GM23338 (cell line): ENCODE data around the gene CRTC3. TPM values are rescaled to one million over a fixed set of nuclear protein-coding genes. Genes with fewer than 3 reads are reported as not detected.

Experiments
- ATAC-seq: fragments of 200-7000 bp; cut with Tn5 transposase; 3 replicates; pipeline ENCODE4 v1.9.1; 2020
- DNase-seq: peaks from one replicate; pipeline ENCODE4 v3.0.0-alpha.2; 2015; ENCODE audit warnings: low spot score
- H2AFZ ChIP-seq: fragments of 200-600 bp; sonication (generic); 2 replicates; pipeline ENCODE4 v1.8.0; 2016; ENCODE audit warnings: antibody characterized with exemption, mild to moderate bottlenecking, moderate library complexity
- H3F3A ChIP-seq: fragments of 200-600 bp; sonication (generic); replicated peaks from 2 replicates; pipeline ENCODE4 v1.8.0; 2017; ENCODE audit warnings: antibody characterized with exemption, mixed run types, low read depth
- H3K27ac ChIP-seq: fragments of 200-600 bp; sonication (generic); 2 replicates; pipeline ENCODE4 v1.6.1; 2016; ENCODE audit warnings: low read depth
- H3K27me3 ChIP-seq: fragments of 200-600 bp; sonication (generic); 2 replicates; pipeline ENCODE4 v1.8.0; 2016; ENCODE audit warnings: mild to moderate bottlenecking, mixed run types, moderate library complexity; ENCODE audit not compliant: insufficient read depth
- H3K36me3 ChIP-seq: fragments of 200-600 bp; sonication (generic); 2 replicates; pipeline ENCODE4 v1.8.0; 2016; ENCODE audit warnings: mild to moderate bottlenecking; ENCODE audit not compliant: insufficient read depth
- H3K4me1 ChIP-seq: fragments of 200-600 bp; sonication (generic); 2 replicates; pipeline ENCODE4 v1.8.0; 2016; ENCODE audit warnings: mild to moderate bottlenecking, moderate library complexity; ENCODE audit not compliant: insufficient read depth
- H3K4me2 ChIP-seq: fragments of 200-600 bp; sonication (generic); 2 replicates; pipeline ENCODE4 v1.7.1; 2017; ENCODE audit warnings: mixed run types
- H3K4me3 ChIP-seq: fragments of 200-600 bp; sonication (generic); 2 replicates; pipeline ENCODE4 v1.6.1; 2016; ENCODE audit warnings: mixed run types
- H3K79me2 ChIP-seq: fragments of 200-600 bp; sonication (generic); replicated peaks from 2 replicates; pipeline ENCODE4 v1.8.0; 2017; ENCODE audit warnings: mild to moderate bottlenecking; ENCODE audit not compliant: insufficient read depth
- H3K9me2 ChIP-seq: fragments of 200-600 bp; sonication (generic); 2 replicates; pipeline ENCODE4 v1.8.0; 2017; ENCODE audit not compliant: insufficient read depth
- H4K20me1 ChIP-seq: fragments of 200-600 bp; sonication (generic); replicated peaks from 2 replicates; pipeline ENCODE4 v1.8.0; 2017; ENCODE audit warnings: mild to moderate bottlenecking; ENCODE audit not compliant: insufficient read depth
- H3K27ac Mint-ChIP-seq: 2 replicates; pipeline ENCODE4 v1.8.0; 2020; ENCODE audit warnings: inconsistent platforms, mild to moderate bottlenecking, moderate library complexity, mixed read lengths
- H3K27me3 Mint-ChIP-seq: 3 replicates; pipeline ENCODE4 v1.8.0; 2022; ENCODE audit warnings: low read depth, mild to moderate bottlenecking, moderate library complexity, mixed read lengths, inconsistent platforms; ENCODE audit not compliant: insufficient read depth, poor library complexity
- H3K36me3 Mint-ChIP-seq: 3 replicates; pipeline ENCODE4 v1.8.0; 2021; ENCODE audit warnings: low read depth, mild to moderate bottlenecking, inconsistent platforms, moderate library complexity, mixed read lengths
- H3K4me1 Mint-ChIP-seq: 3 replicates; pipeline ENCODE4 v1.8.0; 2020; ENCODE audit warnings: mild to moderate bottlenecking, inconsistent platforms, mixed read lengths
- H3K4me3 Mint-ChIP-seq: 3 replicates; pipeline ENCODE4 v1.8.0; 2021; ENCODE audit warnings: moderate library complexity, mild to moderate bottlenecking, inconsistent platforms, mixed read lengths
- H3K9me3 Mint-ChIP-seq: 3 replicates; pipeline ENCODE4 v1.8.0; 2020; ENCODE audit warnings: moderate library complexity, mild to moderate bottlenecking, inconsistent platforms, mixed read lengths
- CREB1 ChIP-seq: fragments of 250-450 bp; sonication (Bioruptor Pico); IDR thresholded peaks from 2 replicates; pipeline ENCODE4 v1.5.0; 2020; ENCODE audit warnings: low read depth, mild to moderate bottlenecking, moderate library complexity
- EZH2phosphoT487 ChIP-seq: fragments of 200-600 bp; sonication (generic); IDR thresholded peaks from one replicate; pipeline ENCODE4 v1.8.1; 2018; ENCODE audit warnings: antibody characterized with exemption; ENCODE audit not compliant: unreplicated experiment
- NANOG ChIP-seq: IDR thresholded peaks from 2 replicates; pipeline ENCODE4 v1.6.1; 2016; ENCODE audit warnings: antibody characterized with exemption, borderline replicate concordance
- POLR2AphosphoS5 ChIP-seq: IDR thresholded peaks from 2 replicates; pipeline ENCODE4 v1.6.1; 2016; ENCODE audit warnings: antibody characterized with exemption, low read depth
- ZNF114 ChIP-seq: fragments of 250-450 bp; sonication (Bioruptor Pico); IDR thresholded peaks from 2 replicates; pipeline ENCODE4 v1.5.0; 2020; ENCODE audit warnings: mild to moderate bottlenecking, moderate library complexity
- ZNF331 ChIP-seq: fragments of 250-450 bp; sonication (Bioruptor Pico); IDR thresholded peaks from 2 replicates; pipeline ENCODE4 v1.5.0; 2020; ENCODE audit warnings: low read depth, mild to moderate bottlenecking, moderate library complexity
- polyA plus RNA-seq: library from polyadenylated mRNA; unstranded; fragments of >200 nt; fragmentation: Nextera tagmentation; extraction: Ambion mirVana; gene quantifications from 2 replicates; pipeline ENCODE4 v1.2.1, GENCODE V29; 2016
- total RNA-seq: library from RNA; depleted of rRNA; stranded (reverse); fragments of >200 nt; shearing (Covaris generic); gene quantifications from 2 replicates; pipeline ENCODE4 v1.2.3, GENCODE V29; 2014
- TF ChIP-seq, protein P1 (sequence below): fragments of 250-450 bp; sonication (Bioruptor Pico); IDR thresholded peaks from 2 replicates; pipeline ENCODE4 v1.5.0; 2020; ENCODE audit warnings: mild to moderate bottlenecking, moderate library complexity
- TF ChIP-seq, protein P2 (sequence below): IDR thresholded peaks from 2 replicates; pipeline ENCODE4 v1.6.1; 2016; ENCODE audit warnings: antibody characterized with exemption

The CRTC3 gene
- total and polyA plus RNA-seq, 2 experiments from 2014 or later = 2.8 to 3.8 TPM

DNA sequence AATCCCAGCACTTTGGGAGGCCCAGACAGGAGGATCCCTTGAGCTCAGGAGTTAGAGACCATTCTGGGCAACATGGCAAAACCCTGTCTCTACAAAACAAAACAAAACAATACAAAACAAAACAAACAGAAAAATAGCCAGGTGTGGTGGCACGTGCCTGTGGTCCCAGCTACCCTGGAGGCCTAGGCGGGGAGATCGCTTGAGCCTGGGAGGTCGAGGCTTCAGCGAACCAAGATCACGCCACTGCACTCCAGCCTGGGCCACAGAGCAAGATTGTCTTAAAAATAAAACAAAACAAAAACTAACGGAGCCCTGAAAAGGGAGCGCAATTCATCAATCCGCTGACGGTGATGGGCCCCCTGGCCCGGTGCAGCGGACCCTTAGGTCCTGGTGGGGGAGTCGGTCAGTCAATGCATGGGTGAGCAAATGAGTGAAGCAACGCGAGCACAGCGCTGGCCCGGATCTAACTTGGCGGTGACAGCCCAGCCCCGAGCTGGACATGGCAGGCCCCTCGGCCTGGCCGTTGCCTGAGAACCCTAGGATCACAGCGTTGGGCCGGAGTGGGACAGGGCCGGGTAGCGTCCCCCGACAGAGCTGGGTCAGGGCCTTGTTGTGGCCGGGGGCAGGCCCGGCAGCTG lies 135.0 kb downstream of the CRTC3 start:
- H3K4me2 ChIP-seq = peak overlapping the region; percentile 92
- H3K4me1 Mint-ChIP-seq = peaks cover 9% of the 10 kb centered on the region; the same call in 2 of the 3 replicates
- H3K9me2 ChIP-seq = no peaks in the 10 kb centered on the region
- H3K27ac ChIP-seq = 0 out of 2 replicates have a peak overlapping the region, but pooled peaks have one; percentile 59
- H3K27me3 Mint-ChIP-seq = peaks cover 23% of the 10 kb centered on the region
- no peaks in the 10 kb centered on the region for H3K79me2 ChIP-seq
- H3K27ac Mint-ChIP-seq = no peak overlapping the region
- peak overlapping the region; percentile 98 for H2AFZ ChIP-seq
- ATAC-seq (peak; percentile 79), DNase-seq (peak; percentile 69)
- H3K36me3 ChIP-seq = no peaks in the 10 kb centered on the region
- H3K4me3 Mint-ChIP-seq = peak overlapping the region; percentile 73
- 0 out of 2 replicates have a peak, but pooled peaks cover 7% of the 10 kb centered on the region for H3F3A ChIP-seq
- no peaks in the 10 kb centered on the region for H3K4me1 ChIP-seq
- H3K36me3 Mint-ChIP-seq = no peaks in the 10 kb centered on the region
- H3K9me3 Mint-ChIP-seq = no peaks in the 10 kb centered on the region; the same call in 2 of the 3 replicates
- peak overlapping the region; percentile 80 for H3K4me3 ChIP-seq
- TF ChIP-seq ZNF331 (CRISPR knock-in tag) = no peak
- TF ChIP-seq CREB1 (CRISPR knock-in tag) = no peak
- no peak for TF ChIP-seq NANOG
- no peak for TF ChIP-seq POLR2AphosphoS5
- TF ChIP-seq EZH2phosphoT487 = no peak
- TF ChIP-seq ZNF114 (CRISPR knock-in tag) = no peak
- TF ChIP-seq, protein P1, sequence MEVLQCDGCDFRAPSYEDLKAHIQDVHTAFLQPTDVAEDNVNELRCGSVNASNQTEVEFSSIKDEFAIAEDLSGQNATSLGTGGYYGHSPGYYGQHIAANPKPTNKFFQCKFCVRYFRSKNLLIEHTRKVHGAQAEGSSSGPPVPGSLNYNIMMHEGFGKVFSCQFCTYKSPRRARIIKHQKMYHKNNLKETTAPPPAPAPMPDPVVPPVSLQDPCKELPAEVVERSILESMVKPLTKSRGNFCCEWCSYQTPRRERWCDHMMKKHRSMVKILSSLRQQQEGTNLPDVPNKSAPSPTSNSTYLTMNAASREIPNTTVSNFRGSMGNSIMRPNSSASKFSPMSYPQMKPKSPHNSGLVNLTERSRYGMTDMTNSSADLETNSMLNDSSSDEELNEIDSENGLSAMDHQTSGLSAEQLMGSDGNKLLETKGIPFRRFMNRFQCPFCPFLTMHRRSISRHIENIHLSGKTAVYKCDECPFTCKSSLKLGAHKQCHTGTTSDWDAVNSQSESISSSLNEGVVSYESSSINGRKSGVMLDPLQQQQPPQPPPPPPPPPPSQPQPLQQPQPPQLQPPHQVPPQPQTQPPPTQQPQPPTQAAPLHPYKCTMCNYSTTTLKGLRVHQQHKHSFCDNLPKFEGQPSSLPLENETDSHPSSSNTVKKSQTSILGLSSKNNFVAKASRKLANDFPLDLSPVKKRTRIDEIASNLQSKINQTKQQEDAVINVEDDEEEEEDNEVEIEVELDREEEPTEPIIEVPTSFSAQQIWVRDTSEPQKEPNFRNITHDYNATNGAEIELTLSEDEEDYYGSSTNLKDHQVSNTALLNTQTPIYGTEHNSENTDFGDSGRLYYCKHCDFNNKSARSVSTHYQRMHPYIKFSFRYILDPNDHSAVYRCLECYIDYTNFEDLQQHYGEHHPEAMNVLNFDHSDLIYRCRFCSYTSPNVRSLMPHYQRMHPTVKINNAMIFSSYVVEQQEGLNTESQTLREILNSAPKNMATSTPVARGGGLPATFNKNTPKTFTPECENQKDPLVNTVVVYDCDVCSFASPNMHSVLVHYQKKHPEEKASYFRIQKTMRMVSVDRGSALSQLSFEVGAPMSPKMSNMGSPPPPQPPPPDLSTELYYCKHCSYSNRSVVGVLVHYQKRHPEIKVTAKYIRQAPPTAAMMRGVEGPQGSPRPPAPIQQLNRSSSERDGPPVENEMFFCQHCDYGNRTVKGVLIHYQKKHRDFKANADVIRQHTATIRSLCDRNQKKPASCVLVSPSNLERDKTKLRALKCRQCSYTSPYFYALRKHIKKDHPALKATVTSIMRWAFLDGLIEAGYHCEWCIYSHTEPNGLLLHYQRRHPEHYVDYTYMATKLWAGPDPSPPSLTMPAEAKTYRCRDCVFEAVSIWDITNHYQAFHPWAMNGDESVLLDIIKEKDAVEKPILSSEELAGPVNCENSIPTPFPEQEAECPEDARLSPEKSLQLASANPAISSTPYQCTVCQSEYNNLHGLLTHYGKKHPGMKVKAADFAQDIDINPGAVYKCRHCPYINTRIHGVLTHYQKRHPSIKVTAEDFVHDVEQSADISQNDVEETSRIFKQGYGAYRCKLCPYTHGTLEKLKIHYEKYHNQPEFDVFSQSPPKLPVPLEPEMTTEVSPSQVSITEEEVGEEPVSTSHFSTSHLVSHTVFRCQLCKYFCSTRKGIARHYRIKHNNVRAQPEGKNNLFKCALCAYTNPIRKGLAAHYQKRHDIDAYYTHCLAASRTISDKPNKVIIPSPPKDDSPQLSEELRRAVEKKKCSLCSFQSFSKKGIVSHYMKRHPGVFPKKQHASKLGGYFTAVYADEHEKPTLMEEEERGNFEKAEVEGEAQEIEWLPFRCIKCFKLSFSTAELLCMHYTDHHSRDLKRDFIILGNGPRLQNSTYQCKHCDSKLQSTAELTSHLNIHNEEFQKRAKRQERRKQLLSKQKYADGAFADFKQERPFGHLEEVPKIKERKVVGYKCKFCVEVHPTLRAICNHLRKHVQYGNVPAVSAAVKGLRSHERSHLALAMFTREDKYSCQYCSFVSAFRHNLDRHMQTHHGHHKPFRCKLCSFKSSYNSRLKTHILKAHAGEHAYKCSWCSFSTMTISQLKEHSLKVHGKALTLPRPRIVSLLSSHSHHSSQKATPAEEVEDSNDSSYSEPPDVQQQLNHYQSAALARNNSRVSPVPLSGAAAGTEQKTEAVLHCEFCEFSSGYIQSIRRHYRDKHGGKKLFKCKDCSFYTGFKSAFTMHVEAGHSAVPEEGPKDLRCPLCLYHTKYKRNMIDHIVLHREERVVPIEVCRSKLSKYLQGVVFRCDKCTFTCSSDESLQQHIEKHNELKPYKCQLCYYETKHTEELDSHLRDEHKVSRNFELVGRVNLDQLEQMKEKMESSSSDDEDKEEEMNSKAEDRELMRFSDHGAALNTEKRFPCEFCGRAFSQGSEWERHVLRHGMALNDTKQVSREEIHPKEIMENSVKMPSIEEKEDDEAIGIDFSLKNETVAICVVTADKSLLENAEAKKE (CRISPR knock-in tag) = no peak
- TF ChIP-seq, protein P2, sequence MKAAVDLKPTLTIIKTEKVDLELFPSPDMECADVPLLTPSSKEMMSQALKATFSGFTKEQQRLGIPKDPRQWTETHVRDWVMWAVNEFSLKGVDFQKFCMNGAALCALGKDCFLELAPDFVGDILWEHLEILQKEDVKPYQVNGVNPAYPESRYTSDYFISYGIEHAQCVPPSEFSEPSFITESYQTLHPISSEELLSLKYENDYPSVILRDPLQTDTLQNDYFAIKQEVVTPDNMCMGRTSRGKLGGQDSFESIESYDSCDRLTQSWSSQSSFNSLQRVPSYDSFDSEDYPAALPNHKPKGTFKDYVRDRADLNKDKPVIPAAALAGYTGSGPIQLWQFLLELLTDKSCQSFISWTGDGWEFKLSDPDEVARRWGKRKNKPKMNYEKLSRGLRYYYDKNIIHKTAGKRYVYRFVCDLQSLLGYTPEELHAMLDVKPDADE = no peak
- H4K20me1 ChIP-seq = no peaks in the 10 kb centered on the region
- H3K27me3 ChIP-seq = no peaks in the 10 kb centered on the region
